Astrocyte (in vitro differentiated cells and primary cell): ENCODE data around the gene HYAL4. TPM values are rescaled to one million over a fixed set of nuclear protein-coding genes. Genes with fewer than 3 reads are reported as not detected.

Source experiments
- DNase-seq: peaks from one replicate; pipeline ENCODE4 v3.0.0-alpha.2; 2010; ENCODE audit warnings: low read depth
- FAIRE-seq: peaks from 2 replicates; lab custom pipeline; 2011; peaks lifted over from hg19 to GRCh38; lab: Jason Lieb, UNC
- H2AFZ ChIP-seq: 2 replicates; pipeline ENCODE4 v1.6.0; 2012; ENCODE audit warnings: low read depth, low read length, inconsistent platforms
- H3K27ac ChIP-seq: 2 replicates; pipeline ENCODE4 v1.5.1; 2011; ENCODE audit warnings: low read depth, low read length, inconsistent platforms
- H3K27me3 ChIP-seq: 2 replicates; pipeline ENCODE4 v1.6.0; 2011; ENCODE audit warnings: low read length, inconsistent platforms; ENCODE audit not compliant: insufficient read depth
- H3K36me3 ChIP-seq: 2 replicates; pipeline ENCODE4 v1.5.1; 2011; ENCODE audit warnings: low read length, inconsistent platforms; ENCODE audit not compliant: insufficient read depth
- H3K4me1 ChIP-seq: 2 replicates; pipeline ENCODE4 v1.5.1; 2011; ENCODE audit warnings: low read length, inconsistent platforms; ENCODE audit not compliant: insufficient read depth
- H3K4me2 ChIP-seq: 2 replicates; pipeline ENCODE4 v1.6.0; 2012; ENCODE audit warnings: low read length, inconsistent platforms
- H3K4me3 ChIP-seq: 2 replicates; pipeline ENCODE4 v1.5.1; 2011; ENCODE audit warnings: low read depth, mild to moderate bottlenecking, low read length, inconsistent platforms; ENCODE audit not compliant: insufficient read depth
- H3K79me2 ChIP-seq: 2 replicates; pipeline ENCODE4 v1.6.0; 2012; ENCODE audit warnings: mild to moderate bottlenecking, low read length, inconsistent platforms; ENCODE audit not compliant: insufficient read depth
- H3K9ac ChIP-seq: 2 replicates; pipeline ENCODE4 v1.6.0; 2012; ENCODE audit warnings: mild to moderate bottlenecking, low read length, inconsistent platforms
- H3K9me3 ChIP-seq: 2 replicates; pipeline ENCODE4 v1.5.1; 2012; ENCODE audit warnings: low read depth, mild to moderate bottlenecking, low read length, inconsistent platforms; ENCODE audit not compliant: insufficient read depth
- H4K20me1 ChIP-seq: 2 replicates; pipeline ENCODE4 v1.6.0; 2012; ENCODE audit warnings: low read length, inconsistent platforms; ENCODE audit not compliant: insufficient read depth
- H3K27ac Mint-ChIP-seq: one replicate; pipeline ENCODE4 v1.8.0; 2021; ENCODE audit warnings: mild to moderate bottlenecking, mixed read lengths; ENCODE audit not compliant: unreplicated experiment
- H3K27me3 Mint-ChIP-seq: one replicate; pipeline ENCODE4 v1.8.0; 2021; ENCODE audit warnings: low read depth, mixed read lengths; ENCODE audit not compliant: unreplicated experiment
- H3K36me3 Mint-ChIP-seq: one replicate; pipeline ENCODE4 v1.8.0; 2021; ENCODE audit warnings: low read depth, mixed read lengths; ENCODE audit not compliant: unreplicated experiment
- H3K4me1 Mint-ChIP-seq: one replicate; pipeline ENCODE4 v1.8.0; 2021; ENCODE audit warnings: low read depth, mixed read lengths; ENCODE audit not compliant: unreplicated experiment
- H3K4me3 Mint-ChIP-seq: one replicate; pipeline ENCODE4 v1.8.0; 2021; ENCODE audit warnings: mild to moderate bottlenecking, moderate library complexity, mixed read lengths; ENCODE audit not compliant: unreplicated experiment
- H3K9me3 Mint-ChIP-seq: one replicate; pipeline ENCODE4 v1.8.0; 2021; ENCODE audit warnings: mild to moderate bottlenecking, mixed read lengths; ENCODE audit not compliant: unreplicated experiment
- CTCF ChIP-seq: IDR thresholded peaks from 2 replicates; pipeline ENCODE4 v1.5.1; 2011; ENCODE audit warnings: low read depth, mild to moderate bottlenecking, inconsistent platforms, low read length, moderate library complexity; ENCODE audit not compliant: insufficient read depth
- EZH2 ChIP-seq: IDR thresholded peaks from 2 replicates; pipeline ENCODE4 v1.6.1; 2012; ENCODE audit warnings: mild to moderate bottlenecking, low read length, inconsistent platforms; ENCODE audit not compliant: insufficient read depth
- total RNA-seq: library from RNA; stranded (reverse); gene quantifications from 2 replicates; pipeline ENCODE4 v1.2.1, GENCODE V29; 2021

The HYAL4 gene
- total RNA-seq, 1 donor from 2014 or later, result not detected

DNA sequence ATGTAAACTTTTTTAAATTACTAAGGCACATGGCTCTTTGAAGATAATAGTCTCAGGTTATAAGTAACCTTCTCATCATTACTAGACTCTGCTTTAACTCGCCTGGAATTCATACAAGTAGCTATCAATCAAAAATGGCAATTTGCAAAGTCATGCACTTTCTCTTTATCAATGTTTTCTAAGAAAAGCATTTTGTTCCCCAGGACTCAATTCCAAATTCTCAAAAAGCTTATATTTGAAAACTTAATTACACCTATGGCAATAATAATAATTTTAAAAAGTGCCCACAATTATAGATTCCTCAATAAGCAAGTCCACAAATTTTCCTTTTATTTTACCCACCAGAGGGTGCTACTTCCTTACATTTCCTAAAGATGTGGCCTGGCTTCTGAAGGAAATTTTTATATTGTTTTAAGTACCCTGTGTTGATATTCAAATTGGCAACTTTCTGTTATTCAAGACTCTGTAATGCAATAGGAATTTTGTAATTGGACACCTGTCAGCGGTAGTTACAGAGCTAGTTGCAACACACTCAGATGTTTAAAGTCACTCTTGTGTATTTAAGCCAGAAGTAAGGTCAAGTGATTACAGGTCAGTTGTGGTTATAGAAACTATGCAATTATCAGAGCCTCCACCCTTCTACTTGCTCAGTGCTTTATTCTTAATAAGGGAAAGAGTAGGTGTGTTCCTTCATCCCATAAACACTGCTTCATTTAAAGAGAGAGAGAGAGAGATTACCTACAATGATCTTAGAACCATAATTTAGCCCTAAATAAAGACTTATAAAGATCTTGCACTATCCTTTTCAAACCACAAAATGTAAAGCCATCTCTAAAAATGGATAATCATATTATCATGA lies 47.1 kb upstream of the HYAL4 start:
- no peak for FAIRE-seq
- H3K4me2 ChIP-seq, result peak overlapping the region; percentile 15

GRCh38 chr7:123798532-123799188 lies 46.3 kb upstream of the HYAL4 start:
- Histone ChIP-seq H3K27me3 (no peaks in the 10 kb centered on the region), H3K9ac (no peak overlapping the region), H3K4me1 (no peaks in the 10 kb centered on the region), H2AFZ (no peak overlapping the region), H4K20me1 (no peaks in the 10 kb centered on the region), H3K79me2 (no peaks in the 10 kb centered on the region), H3K9me3 (no peaks in the 10 kb centered on the region), H3K4me2 (no peak overlapping the region), H3K4me3 (no peak overlapping the region), H3K27ac (no peak overlapping the region), H3K36me3 (no peaks in the 10 kb centered on the region)
- no peak for FAIRE-seq
- TF ChIP-seq CTCF (no peak), EZH2 (no peak)
- H3K27ac Mint-ChIP-seq, result no peak overlapping the region
- H3K36me3 Mint-ChIP-seq, result no peaks in the 10 kb centered on the region
- H3K9me3 Mint-ChIP-seq, result peaks cover 2% of the 10 kb centered on the region
- H3K4me3 Mint-ChIP-seq, result no peak overlapping the region
- peaks cover 5% of the 10 kb centered on the region for H3K4me1 Mint-ChIP-seq
- no peak for DNase-seq
- H3K27me3 Mint-ChIP-seq, result no peaks in the 10 kb centered on the region

More for the DNA sequence above, 47.1 kb upstream of the HYAL4 start:
- H4K20me1 ChIP-seq, result no peaks in the 10 kb centered on the region
- no peak overlapping the region for H3K9ac ChIP-seq
- peaks cover 5% of the 10 kb centered on the region for H3K4me1 Mint-ChIP-seq
- no peak for TF ChIP-seq EZH2
- TF ChIP-seq CTCF, result peak; percentile 52
- H3K27ac ChIP-seq, result no peak overlapping the region
- H3K36me3 ChIP-seq, result no peaks in the 10 kb centered on the region
- H3K27me3 Mint-ChIP-seq, result no peaks in the 10 kb centered on the region
- no peaks in the 10 kb centered on the region for H3K9me3 ChIP-seq
- H3K4me3 Mint-ChIP-seq, result no peak overlapping the region
- H3K4me3 ChIP-seq, result no peak overlapping the region
- peaks cover 2% of the 10 kb centered on the region for H3K9me3 Mint-ChIP-seq
- H3K79me2 ChIP-seq, result no peaks in the 10 kb centered on the region
- no peaks in the 10 kb centered on the region for H3K27me3 ChIP-seq
- H3K36me3 Mint-ChIP-seq, result no peaks in the 10 kb centered on the region
- no peak overlapping the region for H3K27ac Mint-ChIP-seq
- DNase-seq, result peak; percentile 94
- no peak overlapping the region for H2AFZ ChIP-seq
- H3K4me1 ChIP-seq, result no peaks in the 10 kb centered on the region
